ENCODE data around the gene TMC1. TPM values are rescaled to one million over a fixed set of nuclear protein-coding genes. Genes with fewer than 3 reads are reported as not detected.

Gene TMC1
- total RNA-seq, 2 experiments from 2014 or later, result not detected

GRCh38 chr9:72526901-72527800, 5.7 kb downstream of the TMC1 start:
- ATAC-seq (peak; percentile 88), DNase-seq (peak; percentile 90)
- POLR2A ChIA-PET, result interaction anchor here (0.7 to 1.1 kb wide), 2 partner anchors 20 to 162 kb away, joined by 3 read pairs; partner anchors contain the start of gene ZFAND5
- no peaks in the 10 kb centered on the region for H3K36me3 Mint-ChIP-seq (ENCODE audit: low read depth)
- no peaks in the 10 kb centered on the region for H3K9me3 Mint-ChIP-seq (ENCODE audit: low read depth)
- H3K27me3 Mint-ChIP-seq, result no peaks in the 10 kb centered on the region
- CTCF ChIA-PET, result interaction anchor here (0.6 to 1.3 kb wide), 9 partner anchors 10 to 164 kb away, joined by 3 to 5 read pairs (median 3); no protein-coding TSS in a partner anchor
- intact Hi-C loops (cut with DNase I, micrococcal nuclease), result loop anchor here (1.0 to 10.0 kb wide), 12 partner anchors 14 to 762 kb away; partner anchors contain the start of genes ZFAND5 (in 2 of the 2), ABHD17B (in 1 of the 2), C9orf85 (in 1 of the 2) and CEMIP2 (in 1 of the 2)
- peak overlapping the region; percentile 69 for H3K4me3 Mint-ChIP-seq
- H3K27ac Mint-ChIP-seq, result peak overlapping the region; percentile 94
- H3K4me1 Mint-ChIP-seq, result peaks cover 43% of the 10 kb centered on the region

DNA sequence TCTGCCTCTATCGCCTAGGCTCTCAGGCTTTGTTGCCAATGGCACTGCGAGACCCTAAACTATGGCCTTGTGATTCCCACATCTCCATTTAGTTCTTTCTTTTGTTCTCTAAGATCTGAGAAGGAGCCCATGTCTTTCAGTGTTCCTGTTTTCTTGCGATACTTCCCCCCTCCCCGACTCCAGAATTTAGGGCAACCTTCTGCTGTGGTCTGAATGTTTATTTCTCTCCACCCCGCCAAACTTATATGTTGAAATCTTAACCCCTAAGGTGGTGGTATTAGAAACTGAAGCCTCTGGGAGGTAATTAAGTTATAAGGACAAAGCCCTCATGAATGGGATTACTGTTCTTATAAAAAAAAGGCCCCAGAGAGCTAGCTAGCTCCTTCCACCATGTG, 6.4 kb downstream of the TMC1 start:
- ATAC-seq, result no peak
- Mint-ChIP-seq H3K9me3 (ENCODE audit: low read depth) (no peaks in the 10 kb centered on the region), H3K4me3 (peak overlapping the region; percentile 69), H3K36me3 (ENCODE audit: low read depth) (no peaks in the 10 kb centered on the region), H3K4me1 (peaks cover 43% of the 10 kb centered on the region), H3K27ac (peak overlapping the region; percentile 94), H3K27me3 (no peaks in the 10 kb centered on the region)
- ChIA-PET CTCF (interaction anchor here (0.6 to 1.3 kb wide), 6 partner anchors 13 to 162 kb away, joined by 3 to 5 read pairs (median 4); no protein-coding TSS in a partner anchor), POLR2A (interaction anchor here (0.7 kb wide), 1 partner anchor 19 kb away, joined by 3 read pairs; no protein-coding TSS in a partner anchor)
- intact Hi-C loops (cut with DNase I, micrococcal nuclease), result loop anchor here (1.0 to 10.0 kb wide), 12 partner anchors 14 to 763 kb away; partner anchors contain the start of genes ZFAND5 (in 2 of the 2), ABHD17B (in 1 of the 2), C9orf85 (in 1 of the 2) and CEMIP2 (in 1 of the 2)
- DNase-seq, result no peak

GRCh38 chr9:72529531-72529930, 8.1 kb downstream of the TMC1 start:
- no peak overlapping the region for H3K4me3 Mint-ChIP-seq
- H3K27me3 Mint-ChIP-seq, result no peaks in the 10 kb centered on the region
- intact Hi-C loops (cut with DNase I, micrococcal nuclease), result loop anchor here (5.0 to 10.0 kb wide), 5 partner anchors 55 to 765 kb away; partner anchors contain the start of genes ABHD17B (in 1 of the 2), C9orf85 (in 1 of the 2) and CEMIP2 (in 1 of the 2)
- no peak for ATAC-seq
- ChIA-PET CTCF (interaction anchor here (0.9 kb wide), 1 partner anchor 40 kb away, joined by 5 read pairs; no protein-coding TSS in a partner anchor), POLR2A (no interaction called here)
- no peak overlapping the region for H3K27ac Mint-ChIP-seq
- H3K4me1 Mint-ChIP-seq, result peaks cover 42% of the 10 kb centered on the region
- no peaks in the 10 kb centered on the region for H3K9me3 Mint-ChIP-seq (ENCODE audit: low read depth)
- DNase-seq, result no peak
- no peaks in the 10 kb centered on the region for H3K36me3 Mint-ChIP-seq (ENCODE audit: low read depth)

- Mint-ChIP-seq H3K4me3 (no peak overlapping the region), H3K9me3 (ENCODE audit: low read depth) (no peaks in the 10 kb centered on the region), H3K36me3 (ENCODE audit: low read depth) (no peaks in the 10 kb centered on the region), H3K27me3 (no peaks in the 10 kb centered on the region), H3K27ac (no peak overlapping the region), H3K4me1 (peaks cover 10% of the 10 kb centered on the region)
- ChIA-PET POLR2A (no interaction called here), CTCF (interaction anchor here (0.7 kb wide), 1 partner anchor 9 kb away, joined by 3 read pairs; no protein-coding TSS in a partner anchor)
- no peak for ATAC-seq
- intact Hi-C loops (cut with DNase I, micrococcal nuclease), result no loop called here
- no peak for DNase-seq
These were observed 11.9 kb downstream of the TMC1 start for GRCh38 chr9:72533322-72533721.

DNA sequence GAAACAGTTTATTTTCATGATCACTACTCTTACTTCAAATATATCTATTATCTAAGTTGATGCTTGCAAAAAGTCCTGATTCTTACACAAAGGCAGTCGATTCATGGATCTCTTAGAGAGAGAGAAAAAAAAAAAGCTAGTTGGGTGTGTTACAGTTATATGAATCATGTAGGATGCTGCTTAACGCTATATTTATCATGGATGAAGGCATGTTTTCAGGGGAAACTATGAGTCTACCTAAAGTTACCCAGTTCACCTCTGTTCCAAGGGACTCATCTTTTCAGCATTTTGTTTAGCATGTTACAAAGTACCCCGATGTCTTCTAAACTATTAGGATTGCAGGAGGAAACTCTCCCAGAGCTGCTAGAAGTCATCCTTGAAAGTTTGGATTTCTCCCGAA, 13.5 kb downstream of the TMC1 start:
- peaks cover 4% of the 10 kb centered on the region for H3K4me1 Mint-ChIP-seq
- no peak for ATAC-seq
- ChIA-PET CTCF (no interaction called here), POLR2A (no interaction called here)
- H3K36me3 Mint-ChIP-seq (ENCODE audit: low read depth), result no peaks in the 10 kb centered on the region
- H3K4me3 Mint-ChIP-seq, result no peak overlapping the region
- intact Hi-C loops (cut with DNase I, micrococcal nuclease), result no loop called here
- no peaks in the 10 kb centered on the region for H3K9me3 Mint-ChIP-seq (ENCODE audit: low read depth)
- H3K27ac Mint-ChIP-seq, result no peak overlapping the region
- no peak for DNase-seq
- H3K27me3 Mint-ChIP-seq, result no peaks in the 10 kb centered on the region

DNA sequence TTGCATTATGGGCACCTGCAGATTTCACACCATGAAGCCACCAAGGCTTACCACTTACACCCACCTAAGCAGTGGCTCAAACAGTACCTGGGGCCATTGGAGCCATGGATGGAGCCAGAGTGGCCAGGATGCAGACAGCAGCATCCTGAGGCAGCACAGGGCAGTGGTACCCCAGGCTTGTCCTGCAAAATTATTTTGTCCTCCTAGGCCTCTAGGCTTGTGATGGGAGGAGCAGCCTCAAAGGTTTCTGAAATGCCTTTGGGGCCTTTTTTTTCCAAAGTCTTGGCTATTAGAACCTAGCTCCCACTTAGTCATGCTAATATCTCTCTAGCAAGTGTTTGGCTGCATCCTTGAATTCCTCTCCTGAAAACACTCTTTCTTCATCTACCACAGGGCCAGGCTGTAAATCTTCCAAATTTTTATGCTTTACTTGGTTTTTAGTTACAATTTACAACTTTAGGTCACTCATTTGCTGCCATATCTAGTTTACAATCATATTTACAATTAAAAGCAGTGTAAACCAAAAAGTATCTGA, 15.7 kb downstream of the TMC1 start:
- CTCF ChIA-PET, result interaction anchor here (0.7 to 1.0 kb wide), 3 partner anchors 11 to 209 kb away, joined by 3 to 6 read pairs (median 3); no protein-coding TSS in a partner anchor

GRCh38 chr9:72537671-72538070, 16.3 kb downstream of the TMC1 start:
- peaks cover 16% of the 10 kb centered on the region for H3K4me1 Mint-ChIP-seq
- no peaks in the 10 kb centered on the region for H3K36me3 Mint-ChIP-seq (ENCODE audit: low read depth)
- ChIA-PET POLR2A (interaction anchor here (0.6 kb wide), 1 partner anchor 163 kb away, joined by 6 read pairs; no protein-coding TSS in a partner anchor), CTCF (interaction anchor here (0.8 to 1.0 kb wide), 2 partner anchors 11 to 58 kb away, joined by 3 to 6 read pairs; no protein-coding TSS in a partner anchor)
- H3K27ac Mint-ChIP-seq, result no peak overlapping the region
- H3K9me3 Mint-ChIP-seq (ENCODE audit: low read depth), result no peaks in the 10 kb centered on the region
- peaks cover 2% of the 10 kb centered on the region for H3K27me3 Mint-ChIP-seq
- intact Hi-C loops (cut with DNase I, micrococcal nuclease), result no loop called here
- no peak for ATAC-seq
- H3K4me3 Mint-ChIP-seq, result no peak overlapping the region
- no peak for DNase-seq

More for the DNA sequence above, 15.7 kb downstream of the TMC1 start:
- Mint-ChIP-seq H3K27me3 (peaks cover 2% of the 10 kb centered on the region), H3K4me3 (no peak overlapping the region), H3K27ac (no peak overlapping the region), H3K36me3 (ENCODE audit: low read depth) (no peaks in the 10 kb centered on the region), H3K4me1 (peaks cover 13% of the 10 kb centered on the region), H3K9me3 (ENCODE audit: low read depth) (no peaks in the 10 kb centered on the region)
- POLR2A ChIA-PET, result interaction anchor here (0.6 kb wide), 1 partner anchor 162 kb away, joined by 6 read pairs; no protein-coding TSS in a partner anchor
- ATAC-seq (no peak), DNase-seq (no peak)
- intact Hi-C loops (cut with DNase I, micrococcal nuclease), result no loop called here

DNA sequence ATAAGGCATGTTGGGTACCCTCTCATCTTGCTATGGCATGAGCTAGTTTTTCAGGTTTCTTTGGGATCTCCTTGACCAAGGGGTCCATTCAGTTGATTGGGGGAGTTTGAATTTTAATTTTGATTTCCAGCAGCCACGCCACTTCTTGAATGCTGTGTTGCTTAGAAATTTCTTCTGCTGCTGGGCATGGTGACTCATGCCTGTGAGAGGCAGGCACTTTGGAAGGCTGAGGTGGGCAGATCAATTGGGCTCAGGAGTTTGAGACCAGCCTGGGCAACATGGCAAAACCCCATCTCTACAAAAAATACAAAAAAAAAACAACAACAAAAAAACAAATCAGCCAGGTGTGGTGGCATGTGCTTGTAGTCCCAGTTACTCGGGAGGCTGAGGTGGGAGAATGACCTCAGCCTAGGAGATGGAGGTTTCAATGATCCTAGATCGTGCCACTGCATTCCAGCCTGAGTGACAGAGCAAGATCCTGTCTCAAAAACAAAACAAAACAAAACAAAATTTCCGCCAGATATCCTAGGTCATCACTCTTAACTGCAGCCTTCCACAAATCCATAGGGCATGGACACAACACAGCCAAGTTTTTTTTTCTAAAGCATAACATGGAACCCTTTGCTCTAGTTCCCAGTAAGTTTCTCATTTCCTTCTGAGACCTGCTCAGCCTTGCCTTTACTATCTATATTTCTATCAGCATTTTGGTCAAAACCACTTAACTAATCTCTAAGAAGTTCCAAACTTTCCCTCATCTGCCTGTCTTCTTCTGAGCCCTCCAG, 17.7 kb downstream of the TMC1 start:
- DNase-seq (no peak), ATAC-seq (no peak)
- CTCF ChIA-PET, result no interaction called here
- intact Hi-C loops (cut with DNase I, micrococcal nuclease), result no loop called here
- H3K9me3 Mint-ChIP-seq (ENCODE audit: low read depth), result no peaks in the 10 kb centered on the region
- POLR2A ChIA-PET, result no interaction called here
- H3K4me1 Mint-ChIP-seq, result peaks cover 18% of the 10 kb centered on the region
- H3K4me3 Mint-ChIP-seq, result no peak overlapping the region
- no peaks in the 10 kb centered on the region for H3K36me3 Mint-ChIP-seq (ENCODE audit: low read depth)
- H3K27me3 Mint-ChIP-seq, result peaks cover 2% of the 10 kb centered on the region
- H3K27ac Mint-ChIP-seq, result no peak overlapping the region

GRCh38 chr9:72539824-72540347, 18.5 kb downstream of the TMC1 start:
- ATAC-seq (no peak), DNase-seq (no peak)
- no peaks in the 10 kb centered on the region for H3K9me3 Mint-ChIP-seq (ENCODE audit: low read depth)
- peaks cover 18% of the 10 kb centered on the region for H3K4me1 Mint-ChIP-seq
- H3K4me3 Mint-ChIP-seq, result no peak overlapping the region
- no peaks in the 10 kb centered on the region for H3K36me3 Mint-ChIP-seq (ENCODE audit: low read depth)
- POLR2A ChIA-PET, result no interaction called here
- CTCF ChIA-PET, result no interaction called here
- H3K27ac Mint-ChIP-seq, result no peak overlapping the region
- peaks cover 2% of the 10 kb centered on the region for H3K27me3 Mint-ChIP-seq
- intact Hi-C loops (cut with DNase I, micrococcal nuclease), result no loop called here

GRCh38 chr9:72540348-72540873, 19.0 kb downstream of the TMC1 start:
- Mint-ChIP-seq H3K4me3 (no peak overlapping the region), H3K4me1 (peaks cover 15% of the 10 kb centered on the region), H3K27ac (no peak overlapping the region), H3K36me3 (ENCODE audit: low read depth) (no peaks in the 10 kb centered on the region), H3K27me3 (peaks cover 2% of the 10 kb centered on the region), H3K9me3 (ENCODE audit: low read depth) (no peaks in the 10 kb centered on the region)
- CTCF ChIA-PET, result interaction anchor here (0.8 kb wide), 1 partner anchor 13 kb away, joined by 4 read pairs; no protein-coding TSS in a partner anchor
- intact Hi-C loops (cut with DNase I, micrococcal nuclease), result no loop called here
- no peak for ATAC-seq
- POLR2A ChIA-PET, result no interaction called here
- DNase-seq, result no peak
